Smooth muscle cell (in vitro differentiated cells): Measurements from ENCODE around the gene IRX6. TPM values are rescaled to one million over a fixed set of nuclear protein-coding genes. Genes with fewer than 3 reads are reported as not detected.

ENCODE experiments used
- DNase-seq: peaks from one replicate; lab custom pipeline; 2025; ENCODE audit not compliant: unreplicated experiment; lab: John Stamatoyannopoulos, UW
- H2AFZ ChIP-seq: fragments of 200-600 bp; sonication (generic); 2 replicates; pipeline ENCODE4 v1.6.0; 2016; ENCODE audit warnings: antibody characterized with exemption, low read depth, mild to moderate bottlenecking
- H3F3A ChIP-seq: fragments of 200-600 bp; sonication (generic); 2 replicates; pipeline ENCODE4 v1.6.0; 2017; ENCODE audit warnings: antibody characterized with exemption, low read depth
- H3K27ac ChIP-seq: fragments of 200-600 bp; sonication (generic); 2 replicates; pipeline ENCODE4 v1.5.1; 2016; ENCODE audit warnings: low read depth, mild to moderate bottlenecking
- H3K27me3 ChIP-seq: fragments of 200-600 bp; sonication (generic); 2 replicates; pipeline ENCODE4 v1.6.1; 2016; ENCODE audit warnings: low read depth, mild to moderate bottlenecking
- H3K36me3 ChIP-seq: fragments of 200-600 bp; sonication (generic); 2 replicates; pipeline ENCODE4 v1.5.1; 2016; ENCODE audit warnings: low read depth
- H3K4me1 ChIP-seq: fragments of 200-600 bp; sonication (generic); 2 replicates; pipeline ENCODE4 v1.5.1; 2016; ENCODE audit warnings: low read depth
- H3K4me2 ChIP-seq: fragments of 200-600 bp; sonication (generic); 2 replicates; pipeline ENCODE4 v1.6.0; 2016; ENCODE audit warnings: mild to moderate bottlenecking
- H3K4me3 ChIP-seq: fragments of 200-600 bp; sonication (generic); 2 replicates; pipeline ENCODE4 v1.5.1; 2016; ENCODE audit warnings: mild to moderate bottlenecking
- H3K79me2 ChIP-seq: fragments of 200-600 bp; sonication (generic); 2 replicates; pipeline ENCODE4 v1.6.0; 2016; ENCODE audit warnings: low read depth, mild to moderate bottlenecking
- H3K9ac ChIP-seq: fragments of 200-600 bp; sonication (generic); 2 replicates; pipeline ENCODE4 v1.6.0; 2016; ENCODE audit warnings: low read depth
- H3K9me3 ChIP-seq: fragments of 200-600 bp; sonication (generic); replicated peaks from 2 replicates; pipeline ENCODE4 v1.5.1; 2016; ENCODE audit warnings: low read depth
- H4K20me1 ChIP-seq: fragments of 200-600 bp; sonication (generic); 2 replicates; pipeline ENCODE4 v1.6.0; 2016; ENCODE audit warnings: low read depth
- CTCF ChIP-seq: fragments of 200-600 bp; sonication (generic); IDR thresholded peaks from 2 replicates; pipeline ENCODE4 v1.5.1; 2017; ENCODE audit warnings: borderline replicate concordance, mild to moderate bottlenecking, antibody characterized with exemption; ENCODE audit not compliant: insufficient read depth, poor library complexity, severe bottlenecking
- WGBS: methylation state at CpG from one replicate; pipeline ENCODE4 v1.1.7; 2016; ENCODE audit warnings: low lambda C conversion rate; 5-methylcytosine and 5-hydroxymethylcytosine counted together
- polyA plus RNA-seq: library from polyadenylated mRNA; unstranded; fragments of >200 nt; fragmentation: Nextera tagmentation; extraction: Ambion mirVana; gene quantifications from 2 replicates; pipeline ENCODE4 v1.2.1, GENCODE V29; 2016
- total RNA-seq: library from RNA; depleted of rRNA; stranded (reverse); fragments of >200 nt; gene quantifications from 2 replicates; pipeline ENCODE4 v1.2.3, GENCODE V29; 2014

IRX6 gene
- total and polyA plus RNA-seq, 2 experiments from 2014 or later = not detected

GRCh38 chr16:55325080-55325447 lies 1.1 kb downstream of the IRX6 start:
- no peaks in the 10 kb centered on the region for H3F3A ChIP-seq
- no peak overlapping the region for H3K27ac ChIP-seq
- H3K4me1 ChIP-seq = no peaks in the 10 kb centered on the region
- H3K27me3 ChIP-seq = peaks cover 100% of the 10 kb centered on the region
- 4% methylated on average over 13 of the region's 13 CpGs for WGBS
- no peak overlapping the region for H3K9ac ChIP-seq
- peak overlapping the region; percentile 76 for H3K4me2 ChIP-seq
- no peaks in the 10 kb centered on the region for H3K9me3 ChIP-seq
- no peaks in the 10 kb centered on the region for H3K36me3 ChIP-seq
- no peak overlapping the region for H2AFZ ChIP-seq
- no peak overlapping the region for H3K4me3 ChIP-seq
- no peak for TF ChIP-seq CTCF
- no peaks in the 10 kb centered on the region for H3K79me2 ChIP-seq
- no peaks in the 10 kb centered on the region for H4K20me1 ChIP-seq
- no peak for DNase-seq

DNA sequence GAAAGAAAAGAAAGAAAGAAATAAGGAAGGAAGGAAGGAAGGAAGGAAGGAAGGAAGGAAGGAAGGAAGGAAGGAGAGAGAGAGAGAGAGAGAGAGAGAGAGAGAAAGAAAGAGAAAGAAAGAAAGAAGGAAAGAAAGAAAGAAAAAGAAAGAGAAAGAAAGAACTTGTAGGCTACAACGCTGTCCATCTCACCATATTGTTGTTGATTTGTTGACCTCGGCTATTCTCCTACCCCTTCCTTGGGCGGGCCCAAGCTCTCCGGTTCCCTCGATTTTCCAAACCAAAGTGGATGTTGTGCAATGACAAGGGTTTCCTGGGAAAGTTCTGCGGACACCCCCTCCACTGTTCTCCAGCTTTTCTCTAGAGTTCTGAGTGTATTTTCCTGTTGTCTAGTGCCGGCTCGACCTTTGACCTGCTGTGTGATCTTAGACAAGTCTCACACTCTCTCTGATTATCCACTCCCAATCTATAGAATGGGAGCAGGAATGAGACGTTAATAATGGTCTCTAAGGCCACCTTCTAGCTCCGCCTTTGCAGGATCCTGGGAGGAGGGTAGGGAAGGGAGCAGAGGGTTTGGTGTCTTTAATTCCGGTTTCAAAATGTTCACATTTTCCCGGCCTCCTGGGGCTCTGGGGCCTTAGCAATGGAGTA lies 1.6 kb downstream of the IRX6 start:
- Histone ChIP-seq H3K27ac (no peak overlapping the region), H3K36me3 (no peaks in the 10 kb centered on the region), H3K9me3 (no peaks in the 10 kb centered on the region), H3K79me2 (no peaks in the 10 kb centered on the region), H3K4me1 (no peaks in the 10 kb centered on the region), H3K4me3 (no peak overlapping the region), H3K9ac (no peak overlapping the region), H3K4me2 (no peak overlapping the region), H4K20me1 (no peaks in the 10 kb centered on the region), H2AFZ (no peak overlapping the region), H3K27me3 (peaks cover 100% of the 10 kb centered on the region), H3F3A (no peaks in the 10 kb centered on the region)
- 23% methylated on average over 12 of the region's 12 CpGs for WGBS
- TF ChIP-seq CTCF = no peak
- no peak for DNase-seq

DNA sequence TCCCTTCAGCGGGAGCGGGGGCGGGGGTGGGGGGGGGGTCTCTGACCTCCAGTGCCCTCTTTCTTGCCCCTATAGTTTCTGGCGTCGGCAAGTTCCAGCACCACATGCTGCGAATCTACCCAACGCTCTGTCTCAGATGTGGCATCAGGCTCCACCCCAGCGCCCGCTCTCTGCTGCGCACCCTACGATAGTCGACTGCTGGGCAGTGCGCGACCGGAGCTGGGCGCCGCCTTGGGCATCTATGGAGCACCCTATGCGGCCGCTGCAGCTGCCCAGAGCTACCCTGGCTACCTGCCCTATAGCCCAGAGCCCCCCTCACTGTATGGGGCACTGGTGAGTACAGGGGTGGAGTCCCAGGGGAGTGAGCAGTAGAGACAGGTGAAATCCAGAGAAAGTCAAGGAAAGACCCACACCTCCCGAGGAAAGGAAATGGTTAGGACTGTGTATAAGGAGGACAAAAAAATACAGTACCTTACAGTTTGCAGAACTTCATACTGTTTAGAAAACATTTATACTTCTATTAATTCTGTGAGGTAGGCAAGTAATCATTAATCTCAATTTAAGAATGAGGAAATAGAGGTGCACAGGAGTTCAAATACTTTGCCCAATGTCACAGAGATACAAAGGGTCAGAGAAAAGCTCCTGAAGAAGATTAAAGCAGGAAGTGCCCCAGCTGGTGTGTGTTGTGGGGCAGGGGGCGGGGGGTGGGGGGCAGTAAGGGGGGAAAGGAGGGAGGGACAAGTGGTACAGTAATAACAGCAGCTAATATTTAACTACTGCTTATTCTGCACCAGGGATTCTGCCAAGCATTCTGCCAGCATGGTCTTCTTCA lies 2.5 kb downstream of the IRX6 start:
- TF ChIP-seq CTCF = no peak
- no peaks in the 10 kb centered on the region for H3F3A ChIP-seq
- no peak overlapping the region for H3K27ac ChIP-seq
- no peaks in the 10 kb centered on the region for H3K4me1 ChIP-seq
- no peak overlapping the region for H2AFZ ChIP-seq
- DNase-seq = no peak
- no peaks in the 10 kb centered on the region for H3K9me3 ChIP-seq
- H3K9ac ChIP-seq = no peak overlapping the region
- H3K27me3 ChIP-seq = peaks cover 100% of the 10 kb centered on the region
- no peaks in the 10 kb centered on the region for H4K20me1 ChIP-seq
- H3K36me3 ChIP-seq = no peaks in the 10 kb centered on the region
- H3K4me3 ChIP-seq = no peak overlapping the region
- H3K4me2 ChIP-seq = no peak overlapping the region
- H3K79me2 ChIP-seq = no peaks in the 10 kb centered on the region
- 19% methylated on average over 20 of the region's 21 CpGs for WGBS
